KMS-11 (cell line): Measurements from ENCODE around the gene KDM4B.

Source experiments
- H2AFZ ChIP-seq: fragments of 200-600 bp; sonication (generic); 2 replicates; pipeline ENCODE4 v1.6.1; 2016; ENCODE audit warnings: antibody characterized with exemption, mixed run types, low read depth
- H3K27ac ChIP-seq: fragments of 200-600 bp; sonication (generic); 2 replicates; pipeline ENCODE4 v1.6.1; 2016; ENCODE audit warnings: mild to moderate bottlenecking, mixed run types
- H3K27me3 ChIP-seq: fragments of 200-600 bp; sonication (generic); 2 replicates; pipeline ENCODE4 v1.6.1; 2017; ENCODE audit warnings: mild to moderate bottlenecking, low read depth, mixed run types, moderate library complexity; ENCODE audit not compliant: insufficient read depth
- H3K36me3 ChIP-seq: fragments of 200-600 bp; sonication (generic); 2 replicates; pipeline ENCODE4 v1.6.1; 2017; ENCODE audit warnings: mild to moderate bottlenecking, mixed run types; ENCODE audit not compliant: insufficient read depth
- H3K4me1 ChIP-seq: fragments of 200-600 bp; sonication (generic); 2 replicates; pipeline ENCODE4 v1.6.1; 2016; ENCODE audit warnings: mild to moderate bottlenecking, low read depth, mixed run types; ENCODE audit not compliant: poor library complexity, severe bottlenecking
- H3K4me2 ChIP-seq: fragments of 200-600 bp; sonication (generic); 2 replicates; pipeline ENCODE4 v1.7.0; 2016; ENCODE audit warnings: mild to moderate bottlenecking, mixed run types
- H3K4me3 ChIP-seq: fragments of 200-600 bp; sonication (generic); IDR thresholded peaks from 2 replicates; pipeline ENCODE4 v1.6.1; 2017; ENCODE audit warnings: low read depth, low read length, mixed read lengths; ENCODE audit not compliant: insufficient read depth
- H3K79me2 ChIP-seq: fragments of 200-600 bp; sonication (generic); 2 replicates; pipeline ENCODE4 v1.6.1; 2016; ENCODE audit warnings: low read depth, mixed run types; ENCODE audit not compliant: insufficient read depth
- H3K9ac ChIP-seq: fragments of 200-600 bp; sonication (generic); 2 replicates; pipeline ENCODE4 v1.6.1; 2016; ENCODE audit warnings: mild to moderate bottlenecking, mixed run types
- H4K20me1 ChIP-seq: fragments of 200-600 bp; sonication (generic); 2 replicates; pipeline ENCODE4 v1.6.1; 2016; ENCODE audit warnings: mild to moderate bottlenecking, mixed run types; ENCODE audit not compliant: insufficient read depth
- CTCF ChIP-seq: fragments of 200-600 bp; sonication (generic); conservative IDR thresholded peaks from 2 replicates; pipeline ENCODE4 v1.6.1; 2017; ENCODE audit warnings: low read depth, mild to moderate bottlenecking, antibody characterized with exemption, low read length, moderate library complexity, mixed read lengths

The KDM4B gene

GRCh38 chr19:5016781-5017180 is 47.9 kb downstream of the KDM4B start:
- no peak for TF ChIP-seq CTCF
- H3K36me3 ChIP-seq, result no peaks in the 10 kb centered on the region
- no peaks in the 10 kb centered on the region for H4K20me1 ChIP-seq

GRCh38 chr19:5017235-5017634 is 48.3 kb downstream of the KDM4B start:
- H3K4me2 ChIP-seq, result no peak overlapping the region
- H2AFZ ChIP-seq, result no peak overlapping the region
- H3K9ac ChIP-seq, result no peak overlapping the region
- no peaks in the 10 kb centered on the region for H4K20me1 ChIP-seq
- H3K27ac ChIP-seq, result no peak overlapping the region
- no peaks in the 10 kb centered on the region for H3K4me1 ChIP-seq
- H3K79me2 ChIP-seq, result 0 out of 2 replicates have a peak, but pooled peaks cover 5% of the 10 kb centered on the region
- no peaks in the 10 kb centered on the region for H3K27me3 ChIP-seq
- no peak for TF ChIP-seq CTCF
- H3K36me3 ChIP-seq, result no peaks in the 10 kb centered on the region
- H3K4me3 ChIP-seq, result no peak overlapping the region

More at GRCh38 chr19:5016781-5017180, 47.9 kb downstream of the KDM4B start:
- Histone ChIP-seq H3K9ac (no peak overlapping the region), H3K27ac (no peak overlapping the region), H3K79me2 (0 out of 2 replicates have a peak, but pooled peaks cover 5% of the 10 kb centered on the region), H3K27me3 (no peaks in the 10 kb centered on the region), H2AFZ (no peak overlapping the region), H3K4me3 (no peak overlapping the region), H3K4me1 (no peaks in the 10 kb centered on the region), H3K4me2 (no peak overlapping the region)

- H3K36me3 ChIP-seq, result no peaks in the 10 kb centered on the region
- no peak overlapping the region for H3K4me2 ChIP-seq
- no peak overlapping the region for H3K9ac ChIP-seq
- TF ChIP-seq CTCF, result no peak
- H3K4me1 ChIP-seq, result no peaks in the 10 kb centered on the region
- H4K20me1 ChIP-seq, result no peaks in the 10 kb centered on the region
- H3K27me3 ChIP-seq, result no peaks in the 10 kb centered on the region
- no peak overlapping the region for H3K27ac ChIP-seq
- H2AFZ ChIP-seq, result no peak overlapping the region
- no peak overlapping the region for H3K4me3 ChIP-seq
- 0 out of 2 replicates have a peak, but pooled peaks cover 3% of the 10 kb centered on the region for H3K79me2 ChIP-seq
Measured at GRCh38 chr19:5018224-5019015, 49.5 kb downstream of the KDM4B start.

- H2AFZ ChIP-seq, result no peak overlapping the region
- H4K20me1 ChIP-seq, result no peaks in the 10 kb centered on the region
- H3K27ac ChIP-seq, result no peak overlapping the region
- H3K79me2 ChIP-seq, result no peaks in the 10 kb centered on the region; the same call in 1 of the 2 replicates
- H3K4me3 ChIP-seq, result no peak overlapping the region
- no peaks in the 10 kb centered on the region for H3K36me3 ChIP-seq
- no peak for TF ChIP-seq CTCF
- no peak overlapping the region for H3K9ac ChIP-seq
- no peaks in the 10 kb centered on the region for H3K4me1 ChIP-seq
- no peaks in the 10 kb centered on the region for H3K27me3 ChIP-seq
- H3K4me2 ChIP-seq, result no peak overlapping the region
Measured at GRCh38 chr19:5020368-5020767, 51.5 kb downstream of the KDM4B start.
